HG02870 (cell line): Measurements from ENCODE around the gene PDE11A.
"Not testable (repeated sequence)": the region's sequence is repeated elsewhere in the genome, so short reads cannot be mapped to it uniquely, and the experiment has no call there.

ENCODE experiments used
- ATAC-seq: cut with Tn5 transposase; IDR thresholded peaks from one replicate; pipeline ENCODE4 v1.9.1; 2021; ENCODE audit warnings: mild to moderate bottlenecking, moderate library complexity; ENCODE audit not compliant: unreplicated experiment

The PDE11A gene

GRCh38 chr2:178074123-178075005 lies 1.8 kb upstream of the PDE11A start:
- no peak for ATAC-seq

GRCh38 chr2:178072000-178072382 lies 586 bp downstream of the PDE11A start:
- no peak for ATAC-seq

- ATAC-seq, result no peak
Observed at GRCh38 chr2:178070824-178071223, 1.8 kb downstream of the PDE11A start.

- ATAC-seq, result no peak
Observed at GRCh38 chr2:178069551-178069950, 3.0 kb downstream of the PDE11A start.

GRCh38 chr2:178068823-178069454 lies 3.6 kb downstream of the PDE11A start:
- ATAC-seq, result no peak

- ATAC-seq, result no peak
Observed at GRCh38 chr2:178066890-178067669, 5.5 kb downstream of the PDE11A start.

GRCh38 chr2:178066324-178066723 lies 6.3 kb downstream of the PDE11A start:
- no peak for ATAC-seq

GRCh38 chr2:178059681-178060080 lies 12.9 kb downstream of the PDE11A start:
- no peak for ATAC-seq

- ATAC-seq, result no peak
Observed at GRCh38 chr2:178059111-178059510, 13.5 kb downstream of the PDE11A start.

GRCh38 chr2:178057179-178057680 lies 15.3 kb downstream of the PDE11A start:
- no peak for ATAC-seq

- ATAC-seq, result no peak
Observed at GRCh38 chr2:178056345-178056744, 16.2 kb downstream of the PDE11A start.

GRCh38 chr2:178051257-178051656 lies 21.3 kb downstream of the PDE11A start:
- ATAC-seq, result not testable (repeated sequence)

- no peak for ATAC-seq
Observed at GRCh38 chr2:178047391-178047790, 25.2 kb downstream of the PDE11A start.

GRCh38 chr2:178044836-178045235 lies 27.7 kb downstream of the PDE11A start:
- ATAC-seq, result no peak

GRCh38 chr2:178043266-178043665 lies 29.3 kb downstream of the PDE11A start:
- no peak for ATAC-seq

- ATAC-seq, result not testable (repeated sequence)
Observed at GRCh38 chr2:178033583-178033982, 39.0 kb downstream of the PDE11A start.

- no peak for ATAC-seq
Observed at GRCh38 chr2:178029342-178029741, 43.2 kb downstream of the PDE11A start.

GRCh38 chr2:178025551-178026185 lies 46.9 kb downstream of the PDE11A start:
- no peak for ATAC-seq

GRCh38 chr2:178018141-178018540 lies 54.4 kb downstream of the PDE11A start:
- no peak for ATAC-seq

GRCh38 chr2:178016612-178017011 lies 56.0 kb downstream of the PDE11A start:
- no peak for ATAC-seq

- ATAC-seq, result no peak
Observed at GRCh38 chr2:178012639-178013038, 59.9 kb downstream of the PDE11A start.
